ENCODE measurements around the gene ROS1.
"Not testable (repeated sequence)": the region's sequence is repeated elsewhere in the genome, so short reads cannot be mapped to it uniquely, and the experiment has no call there.

Gene ROS1

GRCh38 chr6:117425431-117426153 lies at the start of gene ROS1:
Gene ROS1, minus strand, starts transcription at chr6:117425942. Its CDS starts 286 bp downstream, at chr6:117425656.
- no peak for TF ChIP-seq CTCF (IDR thresholded peaks at IDR 0.05; ENCODE audit: borderline replicate concordance, insufficient read depth, low read depth, low read length)
- H3K4me3 ChIP-seq (ENCODE audit: low read depth, low read length) = no peak within 1 kb of the TSS

- TF ChIP-seq CTCF (IDR thresholded peaks at IDR 0.05; ENCODE audit: borderline replicate concordance, insufficient read depth, low read depth, low read length) = no peak
- H3K4me3 ChIP-seq (ENCODE audit: low read depth, low read length) = no peak overlapping the region
These were observed 47.7 kb upstream of the ROS1 start for GRCh38 chr6:117473401-117473800.

- no peak for TF ChIP-seq CTCF (IDR thresholded peaks at IDR 0.05; ENCODE audit: borderline replicate concordance, insufficient read depth, low read depth, low read length)
- no peak overlapping the region for H3K4me3 ChIP-seq (ENCODE audit: low read depth, low read length)
These were observed 46.9 kb upstream of the ROS1 start for GRCh38 chr6:117472667-117473066.

GRCh38 chr6:117469791-117470190 lies 44.0 kb upstream of the ROS1 start:
- no peak overlapping the region for H3K4me3 ChIP-seq (ENCODE audit: low read depth, low read length)
- no peak for TF ChIP-seq CTCF (IDR thresholded peaks at IDR 0.05; ENCODE audit: borderline replicate concordance, insufficient read depth, low read depth, low read length)

- TF ChIP-seq CTCF (IDR thresholded peaks at IDR 0.05; ENCODE audit: borderline replicate concordance, insufficient read depth, low read depth, low read length) = no peak
These were observed 43.6 kb upstream of the ROS1 start for GRCh38 chr6:117469356-117469755.

GRCh38 chr6:117468527-117468926 lies 42.8 kb upstream of the ROS1 start:
- H3K4me3 ChIP-seq (ENCODE audit: low read depth, low read length) = not testable (repeated sequence)

More at GRCh38 chr6:117469356-117469755, 43.6 kb upstream of the ROS1 start:
- no peak overlapping the region for H3K4me3 ChIP-seq (ENCODE audit: low read depth, low read length)

GRCh38 chr6:117467876-117468275 lies 42.1 kb upstream of the ROS1 start:
- H3K4me3 ChIP-seq (ENCODE audit: low read depth, low read length) = no peak overlapping the region
- no peak for TF ChIP-seq CTCF (IDR thresholded peaks at IDR 0.05; ENCODE audit: borderline replicate concordance, insufficient read depth, low read depth, low read length)

Measured in GM12875 (cell line).